ENCODE measurements around the gene OBSCN.

Gene OBSCN

DNA sequence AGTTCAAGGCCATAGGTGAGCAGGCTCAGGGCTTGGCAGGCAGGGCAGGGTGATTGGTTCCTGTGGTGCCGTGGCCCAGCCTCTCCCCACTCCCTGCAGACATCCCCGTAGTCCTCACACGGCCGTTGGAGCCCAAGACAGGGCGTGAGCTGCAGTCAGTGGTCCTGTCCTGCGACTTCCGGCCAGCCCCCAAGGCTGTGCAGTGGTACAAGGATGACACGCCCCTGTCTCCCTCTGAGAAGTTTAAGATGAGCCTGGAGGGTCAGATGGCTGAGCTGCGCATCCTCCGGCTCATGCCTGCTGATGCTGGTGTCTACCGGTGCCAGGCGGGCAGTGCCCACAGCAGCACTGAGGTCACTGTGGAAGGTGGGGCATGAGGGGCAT, 71.9 kb downstream of the OBSCN start:
- no peak for DNase-seq

DNA sequence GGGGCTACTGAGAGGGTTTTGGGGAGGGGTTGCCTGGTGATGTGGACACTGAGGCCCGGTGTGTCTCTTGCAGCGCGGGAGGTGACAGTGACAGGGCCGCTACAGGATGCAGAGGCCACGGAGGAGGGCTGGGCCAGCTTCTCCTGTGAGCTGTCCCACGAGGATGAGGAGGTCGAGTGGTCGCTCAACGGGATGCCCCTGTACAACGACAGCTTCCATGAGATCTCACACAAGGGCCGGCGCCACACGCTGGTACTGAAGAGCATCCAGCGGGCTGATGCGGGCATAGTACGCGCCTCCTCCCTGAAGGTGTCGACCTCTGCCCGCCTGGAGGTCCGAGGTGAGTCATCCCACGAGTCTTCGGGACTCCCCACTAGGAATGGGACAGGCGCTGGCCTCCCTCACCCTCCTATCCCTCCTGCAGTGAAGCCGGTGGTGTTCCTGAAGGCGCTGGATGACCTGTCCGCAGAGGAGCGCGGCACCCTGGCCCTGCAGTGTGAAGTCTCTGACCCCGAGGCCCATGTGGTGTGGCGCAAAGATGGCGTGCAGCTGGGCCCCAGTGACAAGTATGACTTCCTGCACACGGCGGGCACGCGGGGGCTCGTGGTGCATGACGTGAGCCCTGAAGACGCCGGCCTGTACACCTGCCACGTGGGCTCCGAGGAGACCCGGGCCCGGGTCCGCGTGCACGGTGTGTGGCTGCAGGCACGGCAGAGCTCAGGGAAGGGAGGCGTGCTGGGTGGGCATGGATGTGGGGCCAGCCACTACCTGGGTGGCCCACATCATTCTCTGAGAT, 72.5 kb downstream of the OBSCN start:
- no peak for DNase-seq

DNA sequence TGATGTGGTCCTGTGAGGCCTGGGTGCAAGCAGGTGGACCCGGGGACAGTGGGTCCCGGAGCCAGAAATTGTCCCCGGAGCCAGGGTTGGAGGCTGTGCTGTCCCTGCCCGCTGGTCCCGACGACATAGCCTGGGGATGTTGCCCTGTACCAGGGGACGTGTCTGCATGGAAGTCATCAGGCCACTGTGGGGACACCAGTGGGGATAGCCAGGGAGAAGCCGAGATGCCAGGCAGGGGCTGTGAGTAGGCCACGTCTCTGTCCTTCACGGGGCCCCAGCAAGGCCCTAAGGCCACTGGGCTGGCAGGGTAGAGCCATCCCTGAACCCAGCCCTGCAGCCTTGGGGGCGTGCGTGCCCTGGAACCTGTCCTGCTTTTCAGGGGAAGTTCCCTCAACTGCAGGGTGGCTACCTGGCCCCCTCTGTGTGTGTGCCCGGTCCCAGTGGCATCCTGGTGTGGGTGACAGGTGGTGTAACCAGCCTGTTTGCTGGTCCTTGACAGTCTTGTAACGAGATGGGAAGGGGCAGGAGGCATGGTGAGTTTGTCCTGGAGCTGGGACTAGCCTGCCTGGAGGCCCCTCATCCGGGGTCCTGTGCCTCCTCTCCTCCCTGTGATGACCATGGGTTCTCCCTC, 73.2 kb downstream of the OBSCN start:
- DNase-seq = no peak

DNA sequence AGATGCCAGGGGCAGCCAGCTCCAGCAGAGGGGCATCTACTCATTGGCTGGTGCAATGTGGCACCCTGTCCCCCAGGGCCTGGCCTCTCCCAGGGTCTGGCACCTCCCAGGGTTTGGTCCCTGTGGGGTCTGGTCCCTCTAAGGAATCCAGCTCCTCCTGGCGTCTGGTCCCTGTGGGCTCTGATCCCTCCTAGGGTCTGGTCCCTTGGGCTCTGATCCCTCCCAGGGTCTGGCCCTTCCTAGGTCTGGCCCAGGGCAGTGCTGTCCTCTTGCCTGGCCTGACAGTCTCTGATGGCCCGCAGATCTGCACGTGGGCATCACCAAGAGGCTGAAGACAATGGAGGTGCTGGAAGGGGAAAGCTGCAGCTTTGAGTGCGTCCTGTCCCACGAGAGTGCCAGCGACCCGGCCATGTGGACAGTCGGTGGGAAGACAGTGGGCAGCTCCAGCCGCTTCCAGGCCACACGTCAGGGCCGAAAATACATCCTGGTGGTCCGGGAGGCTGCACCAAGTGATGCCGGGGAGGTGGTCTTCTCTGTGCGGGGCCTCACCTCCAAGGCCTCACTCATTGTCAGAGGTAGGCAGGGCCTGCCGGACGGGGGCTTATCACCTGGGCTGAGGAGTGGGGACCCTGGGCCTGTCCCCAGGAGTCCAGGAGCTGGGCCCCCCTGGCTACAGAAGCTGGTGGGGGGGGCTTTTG, 73.9 kb downstream of the OBSCN start:
- no peak for DNase-seq

DNA sequence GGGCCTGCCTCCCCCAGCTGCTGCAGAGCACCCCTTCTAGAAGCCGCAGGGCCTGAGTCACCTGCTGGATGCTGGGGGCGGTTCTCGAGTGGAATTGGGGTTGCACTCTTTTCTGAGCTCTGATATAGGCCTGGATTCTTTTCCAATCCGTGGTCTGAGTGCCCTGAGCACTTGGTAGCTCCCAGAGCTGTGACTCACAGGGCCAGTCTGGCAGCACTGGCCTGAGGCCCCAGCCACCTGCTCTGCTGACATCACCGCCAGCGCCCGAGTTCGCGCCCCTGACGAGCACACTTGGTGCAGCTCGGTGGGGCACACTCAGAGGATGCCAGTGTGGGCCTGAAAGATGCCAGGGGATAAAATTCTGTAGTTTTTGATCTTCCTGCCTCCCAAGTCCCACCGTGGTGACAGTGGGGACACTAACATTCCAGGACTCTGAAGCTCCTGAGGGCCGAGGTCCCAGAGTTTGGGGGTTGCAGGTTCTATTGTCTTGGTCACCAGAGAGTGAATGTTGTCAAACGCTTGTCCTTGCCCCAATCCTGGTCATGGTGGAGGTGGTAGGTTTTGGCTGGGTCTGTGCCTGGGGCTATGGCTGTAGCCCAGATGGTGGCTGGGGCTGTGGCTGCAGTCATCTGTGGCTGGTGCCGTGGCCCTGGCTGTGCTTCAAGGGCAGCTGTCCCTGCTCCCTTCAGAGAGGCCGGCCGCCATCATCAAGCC, 74.6 kb downstream of the OBSCN start:
- DNase-seq = no peak

DNA sequence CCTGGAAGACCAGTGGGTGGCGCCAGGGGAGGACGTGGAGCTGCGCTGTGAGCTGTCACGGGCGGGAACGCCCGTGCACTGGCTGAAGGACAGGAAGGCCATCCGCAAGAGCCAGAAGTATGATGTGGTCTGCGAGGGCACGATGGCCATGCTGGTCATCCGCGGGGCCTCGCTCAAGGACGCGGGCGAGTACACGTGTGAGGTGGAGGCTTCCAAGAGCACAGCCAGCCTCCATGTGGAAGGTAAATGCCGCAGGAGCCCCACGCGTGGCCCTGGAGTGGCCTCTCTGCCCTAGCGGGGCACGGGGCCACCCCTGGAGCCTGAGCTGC, 75.2 kb downstream of the OBSCN start:
- DNase-seq = no peak

DNA sequence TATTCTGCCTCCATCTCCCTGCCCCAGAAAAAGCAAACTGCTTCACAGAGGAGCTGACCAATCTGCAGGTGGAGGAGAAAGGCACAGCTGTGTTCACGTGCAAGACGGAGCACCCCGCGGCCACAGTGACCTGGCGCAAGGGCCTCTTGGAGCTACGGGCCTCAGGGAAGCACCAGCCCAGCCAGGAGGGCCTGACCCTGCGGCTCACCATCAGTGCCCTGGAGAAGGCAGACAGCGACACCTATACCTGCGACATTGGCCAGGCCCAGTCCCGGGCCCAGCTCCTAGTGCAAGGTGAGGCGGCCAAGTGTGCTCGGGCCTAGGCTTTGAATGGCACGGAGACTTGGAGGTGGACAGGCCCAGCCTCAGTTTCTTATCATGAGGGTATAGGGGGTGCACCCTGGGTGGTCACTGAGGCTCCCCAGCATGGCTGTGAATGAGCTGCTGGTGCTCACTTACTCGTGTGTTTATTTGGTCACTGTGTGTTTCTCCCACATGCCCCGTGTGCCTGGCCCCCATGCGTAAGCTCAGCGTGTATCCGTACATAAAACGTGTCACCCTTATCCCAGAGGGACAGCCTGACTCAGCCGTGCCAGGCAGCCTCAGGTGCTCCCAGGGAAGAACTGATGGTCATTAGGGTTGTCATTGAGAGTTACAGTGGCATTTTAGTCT, 75.8 kb downstream of the OBSCN start:
- DNase-seq = no peak

DNA sequence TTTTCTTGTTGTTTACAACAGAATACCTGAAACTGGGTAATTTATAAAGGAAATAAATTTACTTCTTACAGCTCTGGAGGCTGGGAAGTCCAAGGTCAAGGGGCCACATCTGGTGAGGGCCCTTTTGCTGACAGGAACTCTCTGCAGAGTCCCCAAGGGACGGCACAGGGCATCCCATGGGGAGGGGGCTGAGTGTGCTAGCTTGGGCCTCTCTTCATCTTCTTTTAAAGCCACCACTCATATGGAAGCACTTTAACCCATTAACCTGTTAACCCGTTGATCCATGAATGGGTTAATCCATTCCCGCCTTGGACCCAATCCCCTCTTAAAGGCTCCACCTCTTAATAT, 76.3 kb downstream of the OBSCN start:
- DNase-seq = no peak

DNA sequence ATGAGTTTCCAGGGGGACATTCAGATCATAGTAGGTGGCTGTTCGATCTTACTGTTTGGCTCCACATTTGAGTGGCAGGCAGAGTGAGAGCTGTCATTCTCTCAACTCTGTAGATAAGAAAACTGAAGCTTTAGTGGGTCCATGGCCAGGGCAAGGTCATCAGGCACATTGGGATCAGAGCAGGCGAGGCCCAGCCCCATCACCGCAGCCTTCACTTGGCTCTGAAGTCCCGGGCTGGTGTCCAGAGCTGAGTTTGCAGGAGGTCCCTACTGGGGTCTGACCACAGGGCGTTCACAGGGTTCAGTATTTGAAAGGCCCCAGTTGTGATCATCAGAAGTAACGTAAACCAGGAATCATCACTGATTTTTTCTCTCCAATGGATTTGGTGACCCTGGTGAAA, 76.7 kb downstream of the OBSCN start:
- no peak for DNase-seq

DNA sequence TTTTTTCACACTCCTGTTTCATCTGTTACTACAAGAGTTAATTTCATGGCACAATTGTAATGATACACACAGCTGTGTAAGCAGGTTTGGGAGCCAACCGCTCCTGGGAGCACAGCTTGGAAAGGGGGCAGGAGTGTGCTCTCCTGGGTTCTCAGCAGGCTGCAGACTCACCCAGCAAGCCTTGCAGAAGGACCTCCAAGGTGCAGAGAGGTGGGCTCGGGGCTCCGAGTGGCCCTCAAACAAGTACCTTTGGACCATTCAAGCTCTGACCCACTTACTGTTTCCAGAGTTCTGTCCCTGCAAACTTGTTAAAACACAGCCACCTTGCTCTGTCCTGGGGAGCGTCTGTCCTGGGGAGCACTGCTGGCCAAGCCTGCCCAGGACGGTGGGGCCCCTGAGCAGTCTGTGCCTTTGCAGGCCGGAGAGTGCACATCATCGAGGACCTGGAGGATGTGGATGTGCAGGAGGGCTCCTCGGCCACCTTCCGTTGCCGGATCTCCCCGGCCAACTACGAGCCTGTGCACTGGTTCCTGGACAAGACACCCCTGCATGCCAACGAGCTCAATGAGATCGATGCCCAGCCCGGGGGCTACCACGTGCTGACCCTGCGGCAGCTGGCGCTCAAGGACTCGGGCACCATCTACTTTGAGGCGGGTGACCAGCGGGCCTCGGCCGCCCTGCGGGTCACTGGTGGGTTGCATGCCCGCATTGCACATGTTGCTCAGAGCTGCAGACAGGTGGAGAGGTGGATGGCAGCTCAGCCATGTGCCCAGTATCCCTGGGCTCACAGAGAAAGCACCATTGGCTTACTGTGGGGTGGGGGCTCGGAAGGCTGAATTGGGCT, 78.0 kb downstream of the OBSCN start:
- no peak for DNase-seq

DNA sequence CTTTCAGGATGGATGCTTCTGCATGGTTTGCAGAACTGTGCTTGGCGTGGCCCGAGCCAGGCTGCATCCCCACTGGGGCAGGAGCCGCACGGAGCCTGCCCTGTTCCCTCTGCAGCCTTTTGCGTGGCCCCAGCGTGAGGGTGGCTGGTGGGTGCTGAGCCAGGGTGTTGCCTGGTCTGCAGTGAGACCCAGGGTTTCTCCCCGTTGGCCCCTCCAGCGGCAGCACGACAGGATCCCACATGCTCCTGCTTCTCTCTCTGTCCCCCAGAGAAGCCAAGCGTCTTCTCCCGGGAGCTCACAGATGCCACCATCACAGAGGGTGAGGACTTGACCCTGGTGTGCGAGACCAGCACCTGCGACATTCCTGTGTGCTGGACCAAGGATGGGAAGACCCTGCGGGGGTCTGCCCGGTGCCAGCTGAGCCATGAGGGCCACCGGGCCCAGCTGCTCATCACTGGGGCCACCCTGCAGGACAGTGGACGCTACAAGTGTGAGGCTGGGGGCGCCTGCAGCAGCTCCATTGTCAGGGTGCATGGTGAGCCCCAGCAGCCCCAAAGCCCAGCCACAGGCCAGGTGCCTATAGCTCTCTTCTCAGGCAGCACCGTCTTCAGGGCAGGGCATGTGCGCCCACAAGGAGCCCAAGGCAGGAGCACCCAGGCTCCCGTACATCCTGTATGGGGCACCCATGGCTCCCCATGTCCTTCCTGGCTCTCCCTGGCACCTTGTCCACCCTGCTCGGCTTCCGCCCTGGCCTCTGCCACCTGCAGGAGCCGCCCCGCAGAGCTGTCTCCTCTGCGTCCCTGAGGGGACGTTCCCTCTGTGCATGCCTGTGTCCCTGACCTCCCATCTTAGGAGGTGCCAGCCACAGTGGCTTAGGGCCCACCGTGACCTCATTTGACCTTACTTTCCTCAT, 78.9 kb downstream of the OBSCN start:
- DNase-seq = no peak

DNA sequence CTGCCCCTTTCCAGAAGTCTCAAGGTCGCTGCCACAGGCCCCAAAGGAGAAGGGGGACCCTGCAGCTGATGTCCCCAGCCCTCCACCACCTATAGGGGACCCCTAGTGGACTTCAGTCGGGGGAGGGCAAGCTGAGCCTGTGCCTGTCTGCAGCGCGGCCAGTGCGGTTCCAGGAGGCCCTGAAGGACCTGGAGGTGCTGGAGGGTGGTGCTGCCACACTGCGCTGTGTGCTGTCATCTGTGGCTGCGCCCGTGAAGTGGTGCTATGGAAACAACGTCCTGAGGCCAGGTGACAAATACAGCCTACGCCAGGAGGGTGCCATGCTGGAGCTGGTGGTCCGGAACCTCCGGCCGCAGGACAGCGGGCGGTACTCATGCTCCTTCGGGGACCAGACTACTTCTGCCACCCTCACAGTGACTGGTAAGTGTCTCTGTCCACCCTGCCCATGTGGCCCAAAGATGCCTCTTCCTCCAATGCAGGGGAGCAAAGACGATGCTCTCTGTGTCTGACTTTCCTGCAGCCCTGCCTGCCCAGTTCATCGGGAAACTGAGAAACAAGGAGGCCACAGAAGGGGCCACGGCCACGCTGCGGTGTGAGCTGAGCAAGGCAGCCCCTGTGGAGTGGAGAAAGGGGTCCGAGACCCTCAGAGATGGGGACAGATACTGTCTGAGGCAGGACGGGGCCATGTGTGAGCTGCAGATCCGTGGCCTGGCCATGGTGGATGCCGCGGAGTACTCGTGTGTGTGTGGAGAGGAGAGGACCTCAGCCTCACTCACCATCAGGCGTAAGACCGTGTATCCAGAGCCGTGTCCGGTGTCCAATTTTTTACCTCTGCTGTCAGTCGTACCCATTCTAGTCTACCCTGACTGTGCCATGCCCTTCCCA, 79.9 kb downstream of the OBSCN start:
- no peak for DNase-seq

DNA sequence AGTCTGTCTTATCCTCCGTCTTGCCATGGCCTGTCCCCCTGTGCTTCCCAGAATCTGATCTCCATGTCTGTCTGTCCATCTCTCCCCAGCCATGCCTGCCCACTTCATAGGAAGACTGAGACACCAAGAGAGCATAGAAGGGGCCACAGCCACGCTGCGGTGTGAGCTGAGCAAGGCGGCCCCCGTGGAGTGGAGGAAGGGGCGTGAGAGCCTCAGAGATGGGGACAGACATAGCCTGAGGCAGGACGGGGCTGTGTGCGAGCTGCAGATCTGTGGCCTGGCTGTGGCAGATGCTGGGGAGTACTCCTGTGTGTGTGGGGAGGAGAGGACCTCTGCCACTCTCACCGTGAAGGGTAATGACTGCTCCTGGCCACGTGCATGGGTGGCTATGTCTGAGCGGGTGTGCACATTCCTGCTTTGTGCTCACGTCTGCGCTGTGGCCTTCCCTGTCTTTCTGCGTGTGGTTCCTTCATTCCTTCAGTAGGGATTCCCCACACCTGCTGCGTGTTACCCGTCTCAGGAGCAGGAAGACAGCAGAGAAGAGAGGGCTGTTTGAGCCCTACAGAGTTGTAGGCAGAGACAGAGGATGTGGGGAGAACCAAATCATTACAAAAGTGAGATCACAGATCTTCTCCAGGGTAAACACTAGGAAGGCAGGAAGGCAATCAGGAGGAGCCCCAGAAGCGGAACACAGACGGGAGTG, 80.8 kb downstream of the OBSCN start:
- no peak for DNase-seq

DNA sequence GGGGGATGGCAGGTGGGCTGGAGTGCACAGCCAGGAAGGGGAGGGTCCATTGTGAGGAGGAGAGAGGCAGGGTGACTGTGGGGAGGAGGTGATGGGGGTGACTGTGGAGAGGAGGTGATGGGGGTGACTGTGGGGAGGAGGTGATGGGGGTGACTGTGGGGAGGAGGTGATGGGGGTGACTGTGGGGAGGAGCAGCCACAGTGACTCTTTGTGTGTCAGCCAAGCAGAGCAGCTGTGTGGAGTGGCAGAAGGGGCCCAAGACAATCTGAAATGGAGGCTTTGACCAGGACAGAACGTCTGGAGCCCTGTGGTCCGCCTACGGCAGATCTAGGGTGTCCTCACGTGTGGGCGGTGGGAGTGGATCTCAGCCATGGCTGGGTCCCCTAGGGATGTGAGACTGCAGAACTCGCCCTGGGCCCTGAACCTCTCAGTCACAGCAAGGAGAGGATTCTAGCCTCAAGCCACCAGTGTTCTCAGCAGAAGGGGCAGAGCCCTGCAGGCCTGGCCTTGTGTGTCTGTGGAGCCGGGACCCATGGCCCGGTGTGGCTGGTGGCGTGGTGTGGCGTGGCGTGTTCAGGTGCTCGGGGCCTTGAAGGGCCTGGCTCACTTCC, 81.5 kb downstream of the OBSCN start:
- no peak for DNase-seq

DNA sequence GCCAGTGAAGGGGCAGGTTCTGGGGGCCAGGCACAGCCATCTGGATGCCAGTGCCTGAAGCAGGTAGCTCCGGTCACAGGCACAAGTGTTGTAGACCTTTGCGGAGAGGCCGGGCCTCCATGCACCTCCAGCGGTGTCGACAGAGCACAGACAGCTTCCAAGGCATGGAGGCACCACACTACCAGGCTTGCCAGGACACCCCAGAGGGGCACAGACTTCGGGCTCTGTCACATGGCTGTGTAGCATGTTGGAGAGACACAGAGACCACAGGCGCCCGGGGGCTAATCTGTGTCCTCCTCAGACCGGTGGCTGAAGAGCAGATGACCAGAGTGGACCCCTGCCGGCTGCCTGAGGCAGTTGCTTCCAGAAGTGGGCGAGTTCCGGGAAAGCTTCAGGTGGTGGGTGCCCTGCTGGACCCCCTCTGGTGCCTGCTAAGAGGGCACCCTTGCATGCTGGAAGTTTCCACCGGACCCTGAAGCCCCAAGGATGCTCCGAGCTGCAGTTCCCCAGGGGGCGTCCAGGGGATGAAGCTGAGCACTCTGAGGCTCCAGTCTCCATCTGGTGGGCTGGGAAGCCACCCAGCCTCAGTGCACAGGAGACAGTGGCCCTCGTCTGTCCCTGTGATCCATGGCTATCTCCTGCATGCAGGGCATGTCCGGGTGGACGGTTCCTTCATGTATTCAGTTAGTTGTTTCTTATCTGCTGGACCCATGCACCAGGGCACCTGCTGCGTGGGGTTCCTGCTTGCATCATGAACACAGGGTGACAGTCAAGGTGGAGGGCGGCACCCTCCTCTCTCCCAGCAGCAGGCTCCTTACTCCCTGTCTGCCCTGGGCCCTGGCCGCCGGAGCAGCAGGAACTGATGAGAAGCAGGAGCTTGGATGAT, 82.4 kb downstream of the OBSCN start:
- DNase-seq = peak; percentile 35

DNA sequence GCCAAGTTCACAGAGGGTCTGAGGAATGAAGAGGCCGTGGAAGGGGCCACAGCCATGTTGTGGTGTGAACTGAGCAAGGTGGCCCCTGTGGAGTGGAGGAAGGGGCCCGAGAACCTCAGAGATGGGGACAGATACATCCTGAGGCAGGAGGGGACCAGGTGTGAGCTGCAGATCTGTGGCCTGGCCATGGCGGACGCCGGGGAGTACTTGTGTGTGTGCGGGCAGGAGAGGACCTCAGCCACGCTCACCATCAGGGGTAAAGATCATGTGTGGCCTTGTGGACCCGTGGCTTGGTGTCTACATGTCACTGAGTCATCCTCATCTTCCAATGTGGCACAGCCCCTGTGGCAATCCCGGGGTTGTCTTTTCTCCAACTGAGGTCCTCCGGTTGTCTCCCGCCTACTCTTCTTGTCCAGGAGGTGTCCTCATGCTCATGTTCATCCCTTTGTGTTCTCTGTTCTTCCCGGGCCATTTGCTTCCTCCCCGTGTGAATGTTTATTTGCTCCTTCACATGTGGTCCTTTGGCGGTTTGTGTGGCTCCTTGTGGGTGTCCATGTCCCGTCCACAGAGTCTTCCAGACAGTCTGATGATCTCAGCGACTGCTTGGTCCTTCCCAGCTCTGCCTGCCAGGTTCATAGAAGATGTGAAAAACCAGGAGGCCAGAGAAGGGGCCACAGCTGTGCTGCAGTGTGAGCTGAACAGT, 84.2 kb downstream of the OBSCN start:
- DNase-seq = no peak

DNA sequence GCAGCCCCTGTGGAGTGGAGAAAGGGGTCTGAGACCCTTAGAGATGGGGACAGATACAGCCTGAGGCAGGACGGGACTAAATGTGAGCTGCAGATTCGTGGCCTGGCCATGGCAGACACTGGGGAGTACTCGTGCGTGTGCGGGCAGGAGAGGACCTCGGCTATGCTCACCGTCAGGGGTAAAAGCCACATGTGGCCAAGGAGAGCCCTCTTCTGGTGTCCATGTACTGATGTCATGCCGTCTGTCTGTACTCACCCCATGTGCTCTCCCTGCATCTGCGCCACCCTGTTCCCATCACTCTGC, 84.7 kb downstream of the OBSCN start:
- DNase-seq = no peak

All from hematopoietic multipotent progenitor cell treated with erythropoietin and hydrocortisone succinate and interleukin-3 and kit ligand, for 8 days (in vitro differentiated cells).